ENCODE data around the gene GPATCH8.

- TF ChIP-seq CTCF (IDR thresholded peaks at IDR 0.05) (no peak), POLR2A (IDR thresholded peaks at IDR 0.05) (no peak)
Observed at GRCh38 chr17:44389723-44390202, 113.4 kb downstream of the GPATCH8 start.
